A549 (cell line): ENCODE data around the gene TPM4. TPM values are rescaled to one million over a fixed set of nuclear protein-coding genes. Genes with fewer than 3 reads are reported as not detected.

Experiments used
- ATAC-seq, 2 experiments: fragments of 200-7000 bp in 1 of 2; fragments of >200 bp in 1 of 2; cut with Nextera tagmentation in 1 of 2; cut with Tn5 transposase in 1 of 2; 3 replicates each; pipeline versions ENCODE4 v1.8.0 to v1.9.1; 2018 to 2020; ENCODE audit warnings: mild to moderate bottlenecking in 1 of 2, moderate library complexity in 1 of 2
- CTCF ChIA-PET: fragments of 300-600 bp; sonication (Branson Sonifier 250); formaldehyde crosslinking; extraction: SDS; loops from one replicate; lab custom pipeline; 2021; ENCODE audit warnings: antibody characterized with exemption, inconsistent platforms; lab: Yijun Ruan, JAX
- POLR2A ChIA-PET: fragments of 350-600 bp; formaldehyde crosslinking; extraction: SDS; loops from one replicate; lab custom pipeline; 2021; ENCODE audit warnings: antibody characterized with exemption, inconsistent platforms; lab: Yijun Ruan, JAX
- DNase-seq, 2 experiments: peaks; one replicate each; pipeline versions ENCODE4 v3.0.0 to v3.0.0-alpha.2; 2011 to 2016; ENCODE audit warnings: low read depth in 1 of 2, low spot score in 1 of 2
- FAIRE-seq: peaks from 2 replicates; lab custom pipeline; 2011; peaks lifted over from hg19 to GRCh38; lab: Jason Lieb, UNC
- H3K27ac ChIP-seq, 2 experiments: fragments of >200 bp; sonication (Bioruptor Twin); formaldehyde crosslinking; 3 replicates each; pipeline ENCODE4 v1.5.1; 2016 to 2017
- H3K4me1 ChIP-seq: fragments of >200 bp; sonication (Bioruptor Twin); formaldehyde crosslinking; 3 replicates; pipeline ENCODE4 v1.6.1; 2016
- H3K4me2 ChIP-seq: fragments of >200 bp; sonication (Bioruptor Twin); formaldehyde crosslinking; 3 replicates; pipeline ENCODE4 v1.6.1; 2016
- H3K4me3 ChIP-seq: fragments of >200 bp; sonication (Bioruptor Twin); formaldehyde crosslinking; 3 replicates; pipeline ENCODE4 v1.5.1; 2016
- H3K9me3 ChIP-seq: fragments of >200 bp; sonication (Bioruptor Twin); formaldehyde crosslinking; 3 replicates; pipeline ENCODE4 v1.6.1; 2016
- CBX2 ChIP-seq: fragments of 200-600 bp; sonication (generic); IDR thresholded peaks from 2 replicates; pipeline ENCODE4 v1.6.1; 2016; ENCODE audit warnings: low read depth, mild to moderate bottlenecking, borderline replicate concordance
- EP300 ChIP-seq, 2 experiments: fragments of >200 bp; sonication (Bioruptor Twin); formaldehyde crosslinking; IDR thresholded peaks; 2 replicates in 1 of 2; 3 replicates in 1 of 2; pipeline ENCODE4 v1.6.1; 2016 to 2017
- FOSB ChIP-seq: fragments of 250-450 bp; sonication (Bioruptor Pico); IDR thresholded peaks from 2 replicates; pipeline ENCODE4 v1.5.0; 2020; ENCODE audit warnings: mild to moderate bottlenecking, moderate library complexity
- FOXS1 ChIP-seq: fragments of 250-450 bp; sonication (Bioruptor Pico); IDR thresholded peaks from 2 replicates; pipeline ENCODE4 v1.5.0; 2020; ENCODE audit warnings: mild to moderate bottlenecking, moderate library complexity
- HOXA7 ChIP-seq: fragments of 250-450 bp; sonication (Bioruptor Pico); IDR thresholded peaks from 2 replicates; pipeline ENCODE4 v1.5.0; 2020; ENCODE audit warnings: mild to moderate bottlenecking, moderate library complexity
- HOXB13 ChIP-seq: fragments of 250-450 bp; sonication (Bioruptor Pico); IDR thresholded peaks from 2 replicates; pipeline ENCODE4 v1.5.0; 2020; ENCODE audit warnings: low read depth, mild to moderate bottlenecking, moderate library complexity
- JUNB ChIP-seq: fragments of >200 bp; sonication (Bioruptor Twin); formaldehyde crosslinking; IDR thresholded peaks from 2 replicates; pipeline ENCODE4 v1.6.1; 2016
- KDM1A ChIP-seq: fragments of 200-600 bp; sonication (generic); IDR thresholded peaks from 2 replicates; pipeline ENCODE4 v1.6.1; 2016; ENCODE audit warnings: low read depth, mild to moderate bottlenecking
- RCOR1 ChIP-seq: fragments of 150-350 bp; IDR thresholded peaks from 2 replicates; pipeline ENCODE4 v1.6.1; 2014; ENCODE audit warnings: antibody characterized with exemption, low read length, low read depth
- RNF2 ChIP-seq: fragments of 200-600 bp; sonication (generic); IDR thresholded peaks from 2 replicates; pipeline ENCODE4 v1.6.1; 2016; ENCODE audit warnings: low read depth, mild to moderate bottlenecking, antibody characterized with exemption, moderate library complexity, borderline replicate concordance
- SMC3 ChIP-seq: fragments of >200 bp; sonication (Bioruptor Twin); formaldehyde crosslinking; IDR thresholded peaks from 3 replicates; pipeline ENCODE4 v1.6.1; 2018; ENCODE audit warnings: inconsistent platforms
- WGBS: methylation state at CpG from one replicate; pipeline ENCODE4 v1.1.6; 2017; ENCODE audit errors: missing lambda C conversion rate; 5-methylcytosine and 5-hydroxymethylcytosine counted together
- polyA plus RNA-seq, 4 experiments: library from polyadenylated mRNA; depleted of rRNA in 3 of 4; stranded (reverse); fragments of >200 nt; fragmentation: RNase III in 1 of 4; extraction: RNeasy Plus Mini Kit Qiagen cat#74134 plus additional on column Dnase treatment in 1 of 4; gene quantifications; 2 replicates in 3 of 4; 3 replicates in 1 of 4; pipeline ENCODE4 v1.2.3, GENCODE V29; 2011 to 2017
- TF ChIP-seq, protein P1 (sequence below): fragments of 200-600 bp; sonication (generic); IDR thresholded peaks from 2 replicates; pipeline ENCODE4 v1.6.1; 2016; ENCODE audit warnings: antibody characterized with exemption, mild to moderate bottlenecking, moderate library complexity
- TF ChIP-seq, protein P2 (sequence below): fragments of >200 bp; sonication (Bioruptor Twin); formaldehyde crosslinking; IDR thresholded peaks from 3 replicates; pipeline ENCODE4 v1.5.1; 2016
- TF ChIP-seq, protein P3 (sequence below): IDR thresholded peaks from 2 replicates; pipeline ENCODE4 v1.6.1; 2012
- TF ChIP-seq, protein P4 (sequence below): fragments of 450-650 bp; IDR thresholded peaks from 2 replicates; pipeline ENCODE4 v1.6.1; 2014; ENCODE audit warnings: antibody characterized with exemption

The TPM4 gene
- polyA plus RNA-seq, 2 of the 4 experiments (the other 2 are of a cell fraction) = 777 to 860 TPM

DNA sequence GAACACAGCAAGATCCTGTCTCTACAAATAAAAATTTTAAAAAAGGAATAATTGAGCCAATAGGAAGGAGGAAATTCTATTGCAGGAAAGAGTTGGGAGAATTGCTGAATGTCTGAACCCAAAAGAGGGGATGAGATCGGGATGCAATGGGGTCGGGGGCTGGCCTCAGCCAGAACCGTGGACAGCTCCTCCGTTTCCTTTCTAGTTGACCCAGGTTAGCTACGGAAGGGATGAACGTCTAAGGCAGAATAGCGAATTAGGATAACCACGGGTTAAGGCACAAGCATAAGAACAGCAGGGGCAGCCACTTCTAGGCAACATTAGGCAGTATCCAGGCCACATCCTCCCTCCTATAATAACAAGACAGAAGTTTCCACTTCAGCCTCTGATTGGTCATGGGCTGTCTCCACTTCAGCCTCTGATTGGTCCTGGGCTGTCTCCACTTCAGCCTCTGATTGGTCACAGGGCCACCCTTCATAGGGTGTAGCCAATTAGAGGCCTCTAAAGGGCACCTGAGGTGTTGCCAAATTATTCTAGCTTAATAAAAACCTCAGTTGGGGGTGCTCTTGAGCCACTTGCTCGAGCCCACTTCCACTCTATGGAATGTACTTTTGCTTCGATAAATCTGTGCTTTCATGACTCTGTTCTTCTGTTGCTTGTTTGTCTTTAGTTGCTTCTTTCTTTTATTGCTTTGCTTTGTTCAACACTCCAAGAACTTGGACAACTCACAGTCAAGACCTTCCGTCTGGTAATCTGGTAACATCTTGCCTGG, 24.9 kb upstream of the TPM4 start:
- Histone ChIP-seq H3K4me2 (no peak overlapping the region), H3K27ac (no peak overlapping the region), H3K4me3 (no peak overlapping the region), H3K9me3 (peaks cover 8% of the 10 kb centered on the region; the same call in 1 of the 3 replicates), H3K4me1 (no peaks in the 10 kb centered on the region)
- ATAC-seq = peak in 1 of 2 experiments; percentile 78; a peak in 3 of 6 replicates
- 53% methylated on average over 10 of the region's 11 CpGs for WGBS
- FAIRE-seq = no peak
- peak in 1 of 2 experiments; percentile 53 for DNase-seq
- POLR2A ChIA-PET = interaction anchor here (0.6 kb wide), 1 partner anchor 94 kb away, joined by 3 read pairs; no protein-coding TSS in a partner anchor
- no peak for TF ChIP-seq HOXB13 (CRISPR knock-in tag)
- no peak for TF ChIP-seq HOXA7
- TF ChIP-seq, protein P1, sequence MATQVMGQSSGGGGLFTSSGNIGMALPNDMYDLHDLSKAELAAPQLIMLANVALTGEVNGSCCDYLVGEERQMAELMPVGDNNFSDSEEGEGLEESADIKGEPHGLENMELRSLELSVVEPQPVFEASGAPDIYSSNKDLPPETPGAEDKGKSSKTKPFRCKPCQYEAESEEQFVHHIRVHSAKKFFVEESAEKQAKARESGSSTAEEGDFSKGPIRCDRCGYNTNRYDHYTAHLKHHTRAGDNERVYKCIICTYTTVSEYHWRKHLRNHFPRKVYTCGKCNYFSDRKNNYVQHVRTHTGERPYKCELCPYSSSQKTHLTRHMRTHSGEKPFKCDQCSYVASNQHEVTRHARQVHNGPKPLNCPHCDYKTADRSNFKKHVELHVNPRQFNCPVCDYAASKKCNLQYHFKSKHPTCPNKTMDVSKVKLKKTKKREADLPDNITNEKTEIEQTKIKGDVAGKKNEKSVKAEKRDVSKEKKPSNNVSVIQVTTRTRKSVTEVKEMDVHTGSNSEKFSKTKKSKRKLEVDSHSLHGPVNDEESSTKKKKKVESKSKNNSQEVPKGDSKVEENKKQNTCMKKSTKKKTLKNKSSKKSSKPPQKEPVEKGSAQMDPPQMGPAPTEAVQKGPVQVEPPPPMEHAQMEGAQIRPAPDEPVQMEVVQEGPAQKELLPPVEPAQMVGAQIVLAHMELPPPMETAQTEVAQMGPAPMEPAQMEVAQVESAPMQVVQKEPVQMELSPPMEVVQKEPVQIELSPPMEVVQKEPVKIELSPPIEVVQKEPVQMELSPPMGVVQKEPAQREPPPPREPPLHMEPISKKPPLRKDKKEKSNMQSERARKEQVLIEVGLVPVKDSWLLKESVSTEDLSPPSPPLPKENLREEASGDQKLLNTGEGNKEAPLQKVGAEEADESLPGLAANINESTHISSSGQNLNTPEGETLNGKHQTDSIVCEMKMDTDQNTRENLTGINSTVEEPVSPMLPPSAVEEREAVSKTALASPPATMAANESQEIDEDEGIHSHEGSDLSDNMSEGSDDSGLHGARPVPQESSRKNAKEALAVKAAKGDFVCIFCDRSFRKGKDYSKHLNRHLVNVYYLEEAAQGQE = peak; percentile 66
- no peak for TF ChIP-seq RCOR1
- CTCF ChIA-PET = interaction anchor here (0.9 to 1.8 kb wide), 3 partner anchors 9 to 102 kb away, joined by 3 to 13 read pairs (median 5); no protein-coding TSS in a partner anchor

DNA sequence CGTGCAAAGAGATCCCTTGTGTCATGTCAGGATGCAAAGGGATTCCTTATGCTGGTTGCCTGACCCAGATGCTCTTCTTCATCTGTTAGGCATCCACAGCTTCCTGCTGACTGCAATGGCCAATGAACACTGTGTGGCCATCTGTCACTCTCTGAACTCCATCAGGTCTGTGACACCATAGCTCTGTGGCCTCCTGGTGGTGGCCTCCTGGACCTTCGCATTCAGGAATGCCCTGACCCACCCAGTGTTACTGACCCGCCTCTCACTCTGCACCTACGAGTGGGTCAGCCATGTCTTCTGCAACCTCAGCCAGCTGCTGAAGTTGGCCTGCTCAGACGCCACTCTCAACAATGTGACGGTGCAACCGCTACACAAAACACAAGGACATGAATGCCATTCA, 23.9 kb upstream of the TPM4 start:
- DNase-seq = no peak
- Histone ChIP-seq H3K4me3 (no peak overlapping the region), H3K4me2 (no peak overlapping the region), H3K27ac (no peak overlapping the region), H3K4me1 (no peaks in the 10 kb centered on the region), H3K9me3 (peaks cover 15% of the 10 kb centered on the region; the same call in 2 of the 3 replicates)
- WGBS = 70% methylated on average over 6 of the region's 7 CpGs
- TF ChIP-seq CBX2 (no peak), EP300 (IDR thresholded peaks at IDR 0.05) (no peak), FOXS1 (CRISPR knock-in tag) (no peak), JUNB (no peak), FOSB (no peak)
- TF ChIP-seq, protein P2, sequence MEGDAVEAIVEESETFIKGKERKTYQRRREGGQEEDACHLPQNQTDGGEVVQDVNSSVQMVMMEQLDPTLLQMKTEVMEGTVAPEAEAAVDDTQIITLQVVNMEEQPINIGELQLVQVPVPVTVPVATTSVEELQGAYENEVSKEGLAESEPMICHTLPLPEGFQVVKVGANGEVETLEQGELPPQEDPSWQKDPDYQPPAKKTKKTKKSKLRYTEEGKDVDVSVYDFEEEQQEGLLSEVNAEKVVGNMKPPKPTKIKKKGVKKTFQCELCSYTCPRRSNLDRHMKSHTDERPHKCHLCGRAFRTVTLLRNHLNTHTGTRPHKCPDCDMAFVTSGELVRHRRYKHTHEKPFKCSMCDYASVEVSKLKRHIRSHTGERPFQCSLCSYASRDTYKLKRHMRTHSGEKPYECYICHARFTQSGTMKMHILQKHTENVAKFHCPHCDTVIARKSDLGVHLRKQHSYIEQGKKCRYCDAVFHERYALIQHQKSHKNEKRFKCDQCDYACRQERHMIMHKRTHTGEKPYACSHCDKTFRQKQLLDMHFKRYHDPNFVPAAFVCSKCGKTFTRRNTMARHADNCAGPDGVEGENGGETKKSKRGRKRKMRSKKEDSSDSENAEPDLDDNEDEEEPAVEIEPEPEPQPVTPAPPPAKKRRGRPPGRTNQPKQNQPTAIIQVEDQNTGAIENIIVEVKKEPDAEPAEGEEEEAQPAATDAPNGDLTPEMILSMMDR = no peak
- no peak for FAIRE-seq
- ChIA-PET CTCF (interaction anchor here (1.2 to 2.1 kb wide), 2 partner anchors 8 to 11 kb away, joined by 5 to 9 read pairs; no protein-coding TSS in a partner anchor), POLR2A (no interaction called here)
- ATAC-seq = peak in 1 of 2 experiments; percentile 60; a peak in 3 of 6 replicates

DNA sequence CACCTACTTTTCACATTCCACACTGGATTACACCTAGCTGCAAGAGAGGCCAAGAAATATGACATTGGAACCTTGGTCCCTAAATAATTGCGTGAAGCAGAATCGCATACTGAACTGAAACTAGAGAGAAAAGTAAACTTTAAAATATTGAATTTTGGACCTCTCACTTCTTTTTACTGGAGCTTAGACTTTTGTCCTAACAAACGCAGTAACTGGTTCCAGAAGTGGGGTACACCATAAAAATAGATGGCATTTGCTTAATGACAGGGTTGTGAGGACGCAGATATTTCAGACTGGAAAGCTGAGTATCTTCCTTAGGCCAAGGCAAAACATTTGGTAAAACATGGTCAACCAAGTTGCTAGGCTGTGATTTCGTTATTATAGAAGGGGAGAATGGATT, 19.2 kb upstream of the TPM4 start:
- no peaks in the 10 kb centered on the region for H3K4me1 ChIP-seq
- H3K9me3 ChIP-seq = peaks cover 23% of the 10 kb centered on the region
- 0% methylated on average over 5 of the region's 5 CpGs for WGBS
- ChIA-PET POLR2A (interaction anchor here (0.9 kb wide), 1 partner anchor 21 kb away, joined by 3 read pairs; no protein-coding TSS in a partner anchor), CTCF (interaction anchor here (0.6 to 1.8 kb wide), 5 partner anchors 16 to 129 kb away, joined by 3 to 10 read pairs (median 5); partner anchors contain the start of gene FAM32A)
- ATAC-seq (no peak), DNase-seq (no peak), FAIRE-seq (no peak)
- H3K4me3 ChIP-seq = no peak overlapping the region
- TF ChIP-seq RNF2 = no peak
- no peak for TF ChIP-seq HOXB13 (CRISPR knock-in tag)
- TF ChIP-seq, protein P1 = no peak
- TF ChIP-seq SMC3 = no peak
- TF ChIP-seq, protein P3, sequence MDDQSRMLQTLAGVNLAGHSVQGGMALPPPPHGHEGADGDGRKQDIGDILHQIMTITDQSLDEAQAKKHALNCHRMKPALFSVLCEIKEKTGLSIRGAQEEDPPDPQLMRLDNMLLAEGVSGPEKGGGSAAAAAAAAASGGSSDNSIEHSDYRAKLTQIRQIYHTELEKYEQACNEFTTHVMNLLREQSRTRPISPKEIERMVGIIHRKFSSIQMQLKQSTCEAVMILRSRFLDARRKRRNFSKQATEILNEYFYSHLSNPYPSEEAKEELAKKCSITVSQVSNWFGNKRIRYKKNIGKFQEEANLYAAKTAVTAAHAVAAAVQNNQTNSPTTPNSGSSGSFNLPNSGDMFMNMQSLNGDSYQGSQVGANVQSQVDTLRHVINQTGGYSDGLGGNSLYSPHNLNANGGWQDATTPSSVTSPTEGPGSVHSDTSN = no peak
- TF ChIP-seq, protein P4, sequence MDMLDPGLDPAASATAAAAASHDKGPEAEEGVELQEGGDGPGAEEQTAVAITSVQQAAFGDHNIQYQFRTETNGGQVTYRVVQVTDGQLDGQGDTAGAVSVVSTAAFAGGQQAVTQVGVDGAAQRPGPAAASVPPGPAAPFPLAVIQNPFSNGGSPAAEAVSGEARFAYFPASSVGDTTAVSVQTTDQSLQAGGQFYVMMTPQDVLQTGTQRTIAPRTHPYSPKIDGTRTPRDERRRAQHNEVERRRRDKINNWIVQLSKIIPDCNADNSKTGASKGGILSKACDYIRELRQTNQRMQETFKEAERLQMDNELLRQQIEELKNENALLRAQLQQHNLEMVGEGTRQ = no peak
- no peak for TF ChIP-seq KDM1A
- no peak overlapping the region for H3K4me2 ChIP-seq
- no peak overlapping the region for H3K27ac ChIP-seq
